ENCODE results near the gene FOSB. TPM values are rescaled to one million over a fixed set of nuclear protein-coding genes. Genes with fewer than 3 reads are reported as not detected.
"Not testable (repeated sequence)": the region's sequence is repeated elsewhere in the genome, so short reads cannot be mapped to it uniquely, and the experiment has no call there.

The FOSB gene
- polyA plus RNA-seq, 1 donor, result 41.0 TPM

DNA sequence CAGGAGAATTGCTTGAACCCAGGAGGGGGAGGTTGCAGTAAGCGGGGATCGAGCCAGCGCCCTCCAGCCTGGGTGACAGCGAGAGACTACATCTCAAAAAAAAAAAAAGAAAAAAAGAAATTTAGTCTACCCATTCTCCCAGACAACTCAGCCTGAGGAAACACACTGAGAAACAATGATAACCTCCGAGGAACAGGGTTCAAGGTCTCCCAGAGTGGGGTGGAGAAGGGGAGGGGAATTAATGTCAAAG is 38.1 kb downstream of the FOSB start:
- no peak for DNase-seq (ENCODE audit: low read depth)

GRCh38 chr19:45506246-45506988 is 38.6 kb downstream of the FOSB start:
- no peak for DNase-seq (ENCODE audit: low read depth)

GRCh38 chr19:45506989-45507871 is 39.4 kb downstream of the FOSB start, which contains the start of gene VASP:
TSS of gene VASP (plus strand) at chr19:45507479. CDS start at chr19:45507772, 293 bp downstream.
- DNase-seq (ENCODE audit: low read depth), result no peak

DNA sequence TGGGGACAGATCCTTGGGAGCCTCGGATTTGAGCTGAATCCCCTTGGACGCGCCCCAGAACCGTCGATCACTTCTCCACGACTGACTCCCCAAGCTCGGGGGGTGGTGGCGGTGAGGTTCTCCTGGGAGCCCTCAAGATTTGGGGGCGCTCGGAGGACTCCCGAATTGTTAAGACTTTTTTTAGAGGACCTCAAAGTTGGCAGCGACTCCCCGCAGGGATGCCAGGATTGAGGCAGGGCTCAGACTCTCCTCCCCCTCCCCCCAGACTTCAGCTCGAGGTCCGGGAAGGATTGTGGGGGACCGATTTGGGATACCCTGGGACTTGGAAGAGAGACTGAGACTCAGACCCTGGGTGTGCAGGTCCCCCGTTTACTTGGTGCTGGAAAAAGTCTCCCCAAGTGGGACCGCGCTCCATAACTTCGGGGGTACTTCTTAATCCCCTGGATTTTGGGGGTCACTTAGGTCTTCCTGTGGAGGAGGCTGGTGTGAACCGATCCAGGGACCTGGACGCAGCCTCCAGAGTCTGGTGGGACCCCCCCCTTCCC is 40.1 kb downstream of the FOSB start:
- no peak for DNase-seq (ENCODE audit: low read depth)

DNA sequence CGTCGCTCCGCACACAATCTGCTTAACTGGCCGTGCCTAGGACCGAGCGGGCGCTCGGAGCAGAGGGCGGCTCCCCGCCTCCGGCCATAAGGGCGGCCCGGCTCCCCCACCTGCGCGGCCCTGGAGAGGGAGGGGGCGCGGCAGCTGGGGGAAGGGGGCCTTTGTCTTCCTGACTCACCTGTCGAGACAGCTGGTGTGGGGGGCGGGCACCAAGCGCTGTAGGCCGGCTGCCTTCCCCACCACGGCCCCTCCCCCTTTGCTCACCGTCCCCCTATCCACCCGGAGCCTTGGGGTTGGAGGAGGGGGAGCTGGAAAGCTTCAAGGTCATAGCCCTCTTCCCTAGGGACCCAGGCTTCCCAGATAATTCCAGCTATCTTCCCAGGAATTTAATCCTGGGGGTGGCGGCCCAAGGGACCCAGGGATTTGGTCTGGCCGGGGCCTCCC is 40.6 kb downstream of the FOSB start:
- DNase-seq (ENCODE audit: low read depth), result no peak

- DNase-seq (ENCODE audit: low read depth), result no peak
Measured at GRCh38 chr19:45508861-45509691, 41.3 kb downstream of the FOSB start.

DNA sequence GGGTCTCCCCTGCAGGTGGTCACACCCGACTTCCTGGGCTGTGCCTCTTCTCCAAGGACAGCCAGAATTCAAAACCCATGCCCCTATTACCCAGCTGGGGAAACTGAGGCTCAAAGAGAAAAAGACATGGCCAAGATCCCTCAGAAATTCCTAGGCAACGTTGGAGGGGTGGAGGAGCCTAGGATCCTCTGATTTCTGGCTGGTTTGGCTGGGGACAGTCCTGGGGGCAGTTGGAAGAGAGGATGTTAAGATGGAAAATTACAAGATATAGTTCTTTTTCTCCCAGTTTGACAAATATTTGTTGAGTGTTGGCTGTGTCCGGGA is 41.9 kb downstream of the FOSB start:
- no peak for DNase-seq (ENCODE audit: low read depth)

GRCh38 chr19:45510352-45510751 is 42.6 kb downstream of the FOSB start:
- not testable (repeated sequence) for DNase-seq (ENCODE audit: low read depth)

DNA sequence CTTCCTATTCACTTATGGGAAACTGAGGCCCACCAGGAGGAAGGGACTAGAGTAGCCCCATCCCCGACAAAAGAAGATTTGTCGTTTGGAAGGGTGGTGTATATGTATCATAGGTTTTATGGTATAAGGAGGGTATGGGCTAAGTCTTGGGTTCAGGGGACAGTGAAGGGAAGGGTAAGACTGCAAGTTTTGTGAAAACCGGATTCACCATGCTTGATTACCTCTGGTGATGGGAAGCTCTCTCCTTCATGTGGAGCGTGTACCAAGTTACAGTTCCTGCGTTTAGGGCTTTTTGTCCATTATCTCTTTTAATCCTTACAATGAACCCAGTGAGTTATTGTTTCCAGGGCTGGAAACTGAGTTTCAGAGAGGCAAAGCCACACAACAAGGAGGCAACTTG is 43.3 kb downstream of the FOSB start:
- DNase-seq (ENCODE audit: low read depth), result no peak

- DNase-seq (ENCODE audit: low read depth), result no peak
Measured at GRCh38 chr19:45512881-45513483, 45.2 kb downstream of the FOSB start.

- DNase-seq (ENCODE audit: low read depth), result no peak
Measured at GRCh38 chr19:45514376-45515051, 46.7 kb downstream of the FOSB start.

DNA sequence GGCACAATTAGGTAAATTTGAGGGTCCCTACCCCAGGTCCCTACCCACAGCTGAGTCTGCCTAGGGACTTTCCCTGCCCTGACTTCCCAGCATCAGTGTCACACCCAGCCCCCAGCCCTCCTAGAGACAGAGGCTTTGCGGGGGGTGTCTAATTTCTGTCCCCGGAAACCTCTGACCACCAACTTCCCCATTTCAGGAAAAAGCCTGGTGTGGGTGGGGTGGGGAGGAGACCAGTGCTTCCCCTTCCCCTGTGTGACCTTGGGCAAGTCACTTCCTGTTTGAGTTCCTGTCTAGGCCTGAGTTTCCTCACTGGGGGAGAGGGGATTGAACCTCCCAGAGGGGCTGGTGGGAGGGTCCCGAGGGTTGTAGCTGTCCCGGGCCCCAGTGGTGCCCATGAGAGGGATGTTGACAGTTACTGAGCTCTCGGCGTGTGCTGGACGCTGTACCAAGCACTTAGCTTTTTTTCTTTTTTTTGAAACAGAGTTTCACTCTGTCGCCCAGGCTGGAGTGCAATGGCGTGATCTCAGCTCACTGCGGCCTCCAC is 47.4 kb downstream of the FOSB start:
- no peak for DNase-seq (ENCODE audit: low read depth)

GRCh38 chr19:45515807-45516401 is 48.1 kb downstream of the FOSB start:
- DNase-seq (ENCODE audit: low read depth), result no peak

GRCh38 chr19:45517238-45517637 is 49.4 kb downstream of the FOSB start:
- no peak for DNase-seq (ENCODE audit: low read depth)

GRCh38 chr19:45517641-45518468 is 50.1 kb downstream of the FOSB start:
- DNase-seq (ENCODE audit: low read depth), result no peak

- no peak for DNase-seq (ENCODE audit: low read depth)
Measured at GRCh38 chr19:45518469-45518826, 50.7 kb downstream of the FOSB start.

DNA sequence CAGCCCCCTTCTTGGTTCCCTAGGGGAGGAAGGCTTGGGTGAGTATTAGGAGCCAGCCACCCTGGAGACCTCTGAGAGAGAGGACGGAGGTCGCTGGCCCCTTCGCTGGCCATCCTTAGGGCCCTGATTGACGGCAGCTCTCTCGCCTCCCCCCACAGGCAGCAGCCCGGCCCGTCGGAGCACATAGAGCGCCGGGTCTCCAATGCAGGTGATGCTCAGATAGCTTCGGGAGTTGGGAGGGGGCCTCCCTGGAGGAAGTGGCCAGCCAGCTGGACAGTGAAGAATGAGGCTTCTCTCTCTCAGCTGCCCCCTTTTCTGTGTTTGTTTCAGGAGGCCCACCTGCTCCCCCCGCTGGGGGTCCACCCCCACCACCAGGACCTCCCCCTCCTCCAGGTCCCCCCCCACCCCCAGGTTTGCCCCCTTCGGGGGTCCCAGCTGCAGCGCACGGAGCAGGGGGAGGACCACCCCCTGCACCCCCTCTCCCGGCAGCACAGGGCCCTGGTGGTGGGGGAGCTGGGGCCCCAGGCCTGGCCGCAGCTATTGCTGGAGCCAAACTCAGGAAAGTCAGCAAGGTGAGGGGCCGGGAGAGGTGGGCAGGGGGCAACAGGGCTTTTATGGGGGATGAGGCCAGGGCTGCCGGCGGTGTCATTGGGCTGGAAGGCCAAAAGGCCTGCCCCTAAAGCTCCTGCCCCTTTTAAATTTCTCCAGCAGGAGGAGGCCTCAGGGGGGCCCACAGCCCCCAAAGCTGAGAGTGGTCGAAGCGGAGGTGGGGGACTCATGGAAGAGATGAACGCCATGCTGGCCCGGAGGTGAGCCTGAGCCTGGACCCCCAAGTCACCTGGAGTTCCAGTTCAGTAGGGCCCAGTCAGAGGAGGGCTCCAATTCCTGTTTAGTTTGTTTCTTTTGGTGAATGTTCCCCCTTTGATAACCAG is 54.5 kb downstream of the FOSB start:
- no peak for DNase-seq (ENCODE audit: low read depth)

GRCh38 chr19:45523642-45524256 is 56.0 kb downstream of the FOSB start:
- peak; percentile 83 for DNase-seq (ENCODE audit: low read depth)

Data from forelimb muscle (tissue), 1 donor.